ENCODE data around the gene PNISR.

- TF ChIP-seq REST (IDR thresholded peaks at IDR 0.05) (no peak), CTCF (IDR thresholded peaks at IDR 0.05; ENCODE audit: low read depth, low read length, missing input control) (no peak), RAD21 (IDR thresholded peaks at IDR 0.05) (no peak), YY1 (IDR thresholded peaks at IDR 0.05) (no peak)
These were observed 65.3 kb downstream of the PNISR start for GRCh38 chr6:99359800-99360199.

Data from liver (tissue), 3 donors.